Transverse colon (tissue), 4 donors: ENCODE measurements around the gene TTC3. TPM values are rescaled to one million over a fixed set of nuclear protein-coding genes. Genes with fewer than 3 reads are reported as not detected.

ENCODE experiments used
- DNase-seq: peaks from one replicate; pipeline ENCODE4 v3.0.0-alpha.2; 2019
- H3K27ac ChIP-seq, 4 donors: fragments of 200-600 bp; sonication (generic); 2 replicates each; pipeline ENCODE4 v1.5.1; 2016 to 2018; ENCODE audit warnings: inconsistent platforms in 4 of 4
- H3K27me3 ChIP-seq: fragments of 200-600 bp; sonication (generic); 2 replicates; pipeline ENCODE4 v1.5.1; 2017; ENCODE audit warnings: inconsistent platforms
- H3K36me3 ChIP-seq, 4 donors: fragments of 200-600 bp; sonication (generic); 2 replicates each; pipeline ENCODE4 v1.5.1; 2017 to 2019; ENCODE audit warnings: inconsistent platforms in 4 of 4
- H3K4me1 ChIP-seq, 4 donors: fragments of 200-600 bp; sonication (generic); 2 replicates each; pipeline ENCODE4 v1.5.1; 2017 to 2020; ENCODE audit warnings: inconsistent platforms in 4 of 4
- H3K4me3 ChIP-seq, 4 donors: fragments of 200-600 bp; sonication (generic); 1 replicate in 1 of 4; 2 replicates in 3 of 4; pipeline versions ENCODE4 v1.5.1 to v1.6.1; 2017 to 2019; ENCODE audit warnings: inconsistent platforms in 4 of 4
- H3K9me3 ChIP-seq, 2 donors: fragments of 200-600 bp; sonication (generic); 2 replicates each; pipeline ENCODE4 v1.5.1; 2017 to 2019; ENCODE audit warnings: inconsistent platforms in 2 of 2
- EP300 ChIP-seq: sonication (generic); formaldehyde crosslinking; IDR thresholded peaks from one replicate; pipeline ENCODE4 v1.6.1; 2017; ENCODE audit warnings: antibody characterized with exemption, low read depth
- POLR2A ChIP-seq: fragments of 450-650 bp; IDR thresholded peaks from one replicate; pipeline ENCODE4 v1.6.1; 2016; ENCODE audit warnings: antibody characterized with exemption, mild to moderate bottlenecking, moderate library complexity
- POLR2AphosphoS5 ChIP-seq, 3 donors: sonication (generic); formaldehyde crosslinking; IDR thresholded peaks; one replicate each; pipeline ENCODE4 v1.6.1; 2016; ENCODE audit warnings: antibody characterized with exemption in 3 of 3
- WGBS, 2 donors: methylation state at CpG; one replicate each; pipeline ENCODE4 v1.1.5; 2018; ENCODE audit warnings: low coverage in 1 of 2; 5-methylcytosine and 5-hydroxymethylcytosine counted together
- in situ Hi-C, 4 donors: fragments of 200-750 bp; cut with MboI; loops; one replicate each; pipeline versions ENCODE4 v1.15.0 to v1.15.1; 2017; ENCODE audit warnings: low sequenced_read_pairs in 3 of 4, low pct_ligation_motif_present in 1 of 4, low pct_unique_long_range_greater_than_20kb in 1 of 4
- intact Hi-C: fragments of 100-400 bp; cut with DNase I; formaldehyde crosslinking; loops from one replicate; pipeline ENCODE4 v1.15.1; 2023; ENCODE audit warnings: low total_unique reads
- total RNA-seq, 4 donors: library from RNA; depleted of rRNA; stranded (reverse); fragments of >200 nt; gene quantifications; one replicate each; pipeline ENCODE4 v1.1.0, GENCODE V29; 2016
- TF ChIP-seq, protein P1 (sequence below), 5 experiments: fragments of 200-600 bp in 3 of 5; fragments of 450-650 bp in 2 of 5; sonication (generic) in 3 of 5; IDR thresholded peaks; 1 replicate in 2 of 5; 2 replicates in 3 of 5; pipeline ENCODE4 v1.5.1; 2016 to 2017; ENCODE audit warnings: antibody characterized with exemption in 5 of 5, inconsistent platforms in 3 of 5, mild to moderate bottlenecking in 2 of 5, moderate library complexity in 1 of 5

TTC3 gene
- total RNA-seq, 4 donors from 2014 or later, result 84.0 to 247 (median 146) TPM

DNA sequence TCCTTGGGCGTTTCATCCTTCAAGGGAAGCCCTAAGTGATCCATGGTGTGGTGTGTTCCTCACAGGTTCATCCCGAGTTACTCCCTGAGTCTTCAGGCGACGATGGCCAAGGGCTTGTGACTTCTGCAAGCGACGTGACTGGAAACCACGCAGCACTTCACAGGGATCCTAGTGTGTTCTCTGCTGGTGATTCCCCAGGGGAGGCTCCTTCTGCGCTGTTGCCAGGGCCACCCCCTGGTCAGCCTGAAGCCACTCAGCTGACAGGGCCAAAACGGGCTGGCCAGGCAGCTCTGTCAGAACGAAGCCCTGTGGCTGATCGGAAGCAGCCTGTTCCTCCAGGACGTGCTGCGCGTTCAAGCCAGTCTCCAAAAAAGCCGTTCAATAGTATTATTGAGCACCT, 122.6 kb downstream of the TTC3 start:
- in situ Hi-C loops, result no loop called here
- H3K36me3 ChIP-seq, result peaks cover 0 to 22% (median 6%) of the 10 kb centered on the region in 4 donors
- TF ChIP-seq POLR2AphosphoS5 (IDR thresholded peaks at IDR 0.05), result no peak
- TF ChIP-seq POLR2A, result no peak
- TF ChIP-seq EP300, result no peak
- TF ChIP-seq, protein P1, sequence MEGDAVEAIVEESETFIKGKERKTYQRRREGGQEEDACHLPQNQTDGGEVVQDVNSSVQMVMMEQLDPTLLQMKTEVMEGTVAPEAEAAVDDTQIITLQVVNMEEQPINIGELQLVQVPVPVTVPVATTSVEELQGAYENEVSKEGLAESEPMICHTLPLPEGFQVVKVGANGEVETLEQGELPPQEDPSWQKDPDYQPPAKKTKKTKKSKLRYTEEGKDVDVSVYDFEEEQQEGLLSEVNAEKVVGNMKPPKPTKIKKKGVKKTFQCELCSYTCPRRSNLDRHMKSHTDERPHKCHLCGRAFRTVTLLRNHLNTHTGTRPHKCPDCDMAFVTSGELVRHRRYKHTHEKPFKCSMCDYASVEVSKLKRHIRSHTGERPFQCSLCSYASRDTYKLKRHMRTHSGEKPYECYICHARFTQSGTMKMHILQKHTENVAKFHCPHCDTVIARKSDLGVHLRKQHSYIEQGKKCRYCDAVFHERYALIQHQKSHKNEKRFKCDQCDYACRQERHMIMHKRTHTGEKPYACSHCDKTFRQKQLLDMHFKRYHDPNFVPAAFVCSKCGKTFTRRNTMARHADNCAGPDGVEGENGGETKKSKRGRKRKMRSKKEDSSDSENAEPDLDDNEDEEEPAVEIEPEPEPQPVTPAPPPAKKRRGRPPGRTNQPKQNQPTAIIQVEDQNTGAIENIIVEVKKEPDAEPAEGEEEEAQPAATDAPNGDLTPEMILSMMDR (IDR thresholded peaks at IDR 0.05), result no peak
- DNase-seq, result no peak
- H3K4me1 ChIP-seq, result no peaks in the 10 kb centered on the region
- no peak overlapping the region for H3K4me3 ChIP-seq
- intact Hi-C loops, result no loop called here
- no peak overlapping the region for H3K27ac ChIP-seq
- WGBS, 2 donors, result 86 to 97% methylated on average over 6 to 15 of the region's 15 CpGs
- no peaks in the 10 kb centered on the region for H3K27me3 ChIP-seq
- no peaks in the 10 kb centered on the region for H3K9me3 ChIP-seq

DNA sequence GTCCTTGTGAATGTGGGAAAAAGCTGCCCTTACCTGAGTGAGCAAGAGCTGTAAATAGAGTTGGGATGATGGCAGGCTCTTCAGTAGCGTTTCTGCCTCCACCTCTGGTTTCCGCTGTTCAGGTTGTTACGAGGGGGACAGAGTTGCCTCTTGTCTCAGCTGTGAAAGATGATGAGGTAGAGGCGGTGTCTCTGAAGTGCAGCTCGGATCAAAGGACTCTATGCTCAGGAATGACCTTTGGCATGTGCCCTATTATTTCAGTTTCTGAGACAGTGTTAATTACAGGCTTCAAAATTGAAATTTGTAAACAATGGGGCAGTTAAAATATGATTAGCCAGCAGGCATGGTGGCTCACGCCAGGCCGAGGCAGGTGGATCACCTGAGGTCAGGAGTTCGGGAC, 123.8 kb downstream of the TTC3 start:
- DNase-seq, result no peak
- 51 to 73% methylated on average over 4 to 8 of the region's 8 CpGs for WGBS, 2 donors
- no peaks in the 10 kb centered on the region for H3K27me3 ChIP-seq
- TF ChIP-seq POLR2AphosphoS5 (IDR thresholded peaks at IDR 0.05) (no peak), POLR2A (no peak), EP300 (no peak)
- TF ChIP-seq, protein P1 (IDR thresholded peaks at IDR 0.05), result no peak
- peaks cover 0 to 20% (median 2%) of the 10 kb centered on the region in 4 donors for H3K36me3 ChIP-seq
- in situ Hi-C loops, result no loop called here
- intact Hi-C loops, result no loop called here
- no peaks in the 10 kb centered on the region for H3K4me1 ChIP-seq
- no peak overlapping the region for H3K27ac ChIP-seq
- no peak overlapping the region for H3K4me3 ChIP-seq
- no peaks in the 10 kb centered on the region for H3K9me3 ChIP-seq

DNA sequence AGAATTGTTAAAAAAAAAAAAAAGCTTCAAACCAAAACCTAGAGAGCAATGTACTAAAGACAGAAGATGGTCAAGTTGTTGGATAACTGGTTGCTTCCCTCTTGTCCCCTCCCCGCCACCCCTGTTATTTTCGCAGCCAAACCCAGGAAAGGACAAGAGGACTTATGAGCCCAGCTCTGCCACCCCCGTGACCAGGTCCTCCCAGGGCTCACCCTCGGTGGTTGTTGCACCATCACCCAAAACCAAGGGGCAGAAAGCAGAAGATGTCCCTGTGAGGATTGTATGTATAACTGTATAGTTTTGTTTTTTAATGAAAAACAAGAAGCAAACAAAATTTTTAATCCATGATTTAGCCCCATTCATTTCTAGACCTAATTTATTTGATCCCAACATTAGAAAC, 124.7 kb downstream of the TTC3 start:
- DNase-seq, result no peak
- H3K27ac ChIP-seq, result no peak overlapping the region
- H3K9me3 ChIP-seq, result no peaks in the 10 kb centered on the region
- WGBS, 2 donors, result 92 to 100% methylated on average over 4 of the region's 4 CpGs
- intact Hi-C loops, result no loop called here
- no peaks in the 10 kb centered on the region for H3K27me3 ChIP-seq
- no peak overlapping the region for H3K4me3 ChIP-seq
- H3K4me1 ChIP-seq, result no peaks in the 10 kb centered on the region
- TF ChIP-seq, protein P1 (IDR thresholded peaks at IDR 0.05), result no peak
- no peak for TF ChIP-seq POLR2A
- no peak for TF ChIP-seq POLR2AphosphoS5 (IDR thresholded peaks at IDR 0.05)
- TF ChIP-seq EP300, result no peak
- in situ Hi-C loops, result no loop called here
- H3K36me3 ChIP-seq, result peaks cover 0 to 17% (median 3%) of the 10 kb centered on the region in 4 donors

DNA sequence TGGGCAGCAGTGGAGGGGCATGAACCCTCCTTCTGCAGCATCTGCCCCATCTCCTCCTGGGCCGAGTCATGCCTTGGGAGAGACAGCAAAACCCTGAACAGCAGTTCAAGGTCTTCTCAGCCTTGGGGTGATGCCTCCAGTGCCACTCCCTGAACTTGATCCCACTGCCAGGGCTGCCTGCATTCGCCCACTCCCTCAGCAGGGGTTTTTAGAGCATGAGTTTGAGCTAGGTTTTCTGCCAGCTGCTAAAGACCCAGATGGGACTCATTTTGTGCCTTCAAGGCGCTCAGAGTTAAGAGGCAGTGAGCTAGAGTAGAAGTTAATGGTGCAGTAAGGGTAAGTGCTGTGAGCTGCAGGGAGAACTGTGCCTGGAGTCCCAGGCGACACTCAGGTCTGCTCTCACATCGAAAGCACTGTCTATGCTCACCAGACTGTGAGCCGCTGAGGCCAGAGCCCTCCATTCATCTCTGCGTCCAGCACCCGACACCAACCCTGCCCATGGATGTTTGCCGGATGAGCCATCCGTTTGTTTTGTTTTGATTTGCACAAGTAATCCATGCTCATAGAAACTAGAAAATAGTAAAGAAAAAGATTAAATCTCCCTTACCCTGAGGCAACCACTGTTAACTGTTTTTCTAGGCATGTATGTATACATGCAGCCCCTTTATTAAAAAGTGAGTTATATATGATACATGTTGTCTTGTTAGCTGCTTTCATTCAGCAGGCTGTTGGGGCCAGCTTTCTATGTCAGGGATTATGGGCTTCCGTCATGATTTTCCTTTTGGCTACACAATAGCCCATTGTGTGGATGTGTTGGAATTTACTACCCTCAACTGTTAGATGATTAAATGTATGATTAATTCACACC, 126.2 kb downstream of the TTC3 start:
- H3K27ac ChIP-seq, result no peak overlapping the region
- in situ Hi-C loops (no loop called here), intact Hi-C loops (no loop called here)
- TF ChIP-seq, protein P1 (IDR thresholded peaks at IDR 0.05), result no peak
- TF ChIP-seq POLR2A (no peak), EP300 (no peak), POLR2AphosphoS5 (IDR thresholded peaks at IDR 0.05) (no peak)
- no peak for DNase-seq
- no peaks in the 10 kb centered on the region for H3K9me3 ChIP-seq
- no peak overlapping the region for H3K4me3 ChIP-seq
- no peaks in the 10 kb centered on the region for H3K4me1 ChIP-seq
- H3K36me3 ChIP-seq, result peaks cover 0 to 17% (median 7%) of the 10 kb centered on the region in 4 donors
- WGBS, 2 donors, result 46 to 70% methylated on average over 4 to 11 of the region's 11 CpGs
- no peaks in the 10 kb centered on the region for H3K27me3 ChIP-seq
